GM12878 (cell line): ENCODE results near the gene PPP2R3C. TPM values are rescaled to one million over a fixed set of nuclear protein-coding genes. Genes with fewer than 3 reads are reported as not detected.

Source experiments
- ATAC-seq: fragments of 200-7000 bp; cut with Tn5 transposase; 3 replicates; pipeline ENCODE4 v1.9.1; 2020; ENCODE audit warnings: mild to moderate bottlenecking, moderate library complexity
- BruUV-seq: library from RNA; stranded (reverse); fragments of 400-500 nt; replicated peaks from 2 replicates; lab custom pipeline; 2021; lab: Mats Ljungman, UMichigan
- CTCF ChIA-PET: fragments of 300-600 bp; sonication (Branson Sonifier 250); formaldehyde crosslinking; extraction: SDS; loops from one replicate; lab custom pipeline; 2021; ENCODE audit warnings: inconsistent platforms; lab: Yijun Ruan, JAX
- POLR2A ChIA-PET: fragments of 350-600 bp; formaldehyde crosslinking; extraction: SDS; loops from one replicate; lab custom pipeline; 2021; ENCODE audit warnings: inconsistent platforms; lab: Charles Lee
- RAD21 ChIA-PET: fragments of 300-600 bp; sonication (Branson Sonifier 250); formaldehyde crosslinking; loops from one replicate; lab custom pipeline; 2023; ENCODE audit warnings: antibody characterized with exemption; ENCODE audit not compliant: unreplicated experiment; lab: Charles Lee
- SMC1A ChIA-PET: fragments of 300-600 bp; sonication (Branson Sonifier 250); formaldehyde crosslinking; loops from one replicate; lab custom pipeline; 2023; ENCODE audit not compliant: unreplicated experiment, uncharacterized antibody; lab: Charles Lee
- DNase-seq: peaks from one replicate; pipeline ENCODE4 v3.0.0-alpha.2; 2011; ENCODE audit warnings: low read depth, low spot score
- FAIRE-seq: peaks from 3 replicates; lab custom pipeline; 2011; peaks lifted over from hg19 to GRCh38; lab: Jason Lieb, UNC
- H2AFZ ChIP-seq: 2 replicates; pipeline ENCODE4 v1.6.0; 2011; ENCODE audit warnings: low read depth, low read length, control low read depth; ENCODE audit not compliant: control insufficient read depth
- H3K27ac ChIP-seq: 2 replicates; pipeline ENCODE4 v1.5.1; 2011; ENCODE audit warnings: control low read depth; ENCODE audit not compliant: control insufficient read depth, insufficient read depth
- H3K27me3 ChIP-seq, 2 experiments: replicated peaks in 1 of 2; 2 replicates each; pipeline versions ENCODE4 v1.6.0 to v1.6.1; 2011; ENCODE audit warnings: low read length in 1 of 2; ENCODE audit not compliant: control insufficient read depth in 2 of 2, insufficient read depth in 2 of 2
- H3K36me3 ChIP-seq, 2 experiments: 2 replicates each; pipeline ENCODE4 v1.5.1; 2011; ENCODE audit warnings: low read length in 1 of 2; ENCODE audit not compliant: control insufficient read depth in 2 of 2, insufficient read depth in 2 of 2
- H3K4me1 ChIP-seq: 2 replicates; pipeline ENCODE4 v1.6.1; 2011; ENCODE audit warnings: mild to moderate bottlenecking, low read length, moderate library complexity, mixed read lengths; ENCODE audit not compliant: control insufficient read depth, insufficient read depth
- H3K4me2 ChIP-seq: 2 replicates; pipeline ENCODE4 v1.6.0; 2011; ENCODE audit warnings: control low read depth; ENCODE audit not compliant: control insufficient read depth, insufficient read depth
- H3K4me3 ChIP-seq: fragments of 200-600 bp; sonication (generic); 2 replicates; pipeline ENCODE4 v1.5.1; 2016
- H3K79me2 ChIP-seq: 2 replicates; pipeline ENCODE4 v1.6.0; 2011; ENCODE audit warnings: low read length; ENCODE audit not compliant: control insufficient read depth, insufficient read depth
- H3K9ac ChIP-seq: 2 replicates; pipeline ENCODE4 v1.8.0; 2011; ENCODE audit warnings: low read length, control low read depth, mixed read lengths; ENCODE audit not compliant: control insufficient read depth, insufficient read depth
- H3K9me3 ChIP-seq: replicated peaks from 3 replicates; pipeline ENCODE4 v1.5.1; 2011; ENCODE audit warnings: mild to moderate bottlenecking, low read length; ENCODE audit not compliant: control insufficient read depth, insufficient read depth
- H4K20me1 ChIP-seq: 2 replicates; pipeline ENCODE4 v1.6.0; 2011; ENCODE audit not compliant: control insufficient read depth, insufficient read depth
- BMI1 ChIP-seq: fragments of 450-650 bp; IDR thresholded peaks from 2 replicates; pipeline ENCODE4 v1.6.1; 2016; ENCODE audit warnings: mild to moderate bottlenecking, moderate library complexity, borderline replicate concordance
- EZH2 ChIP-seq: IDR thresholded peaks from 2 replicates; pipeline ENCODE4 v1.6.1; 2012; ENCODE audit warnings: low read depth, mild to moderate bottlenecking, control low read depth, inconsistent platforms, low read length, borderline replicate concordance; ENCODE audit not compliant: control insufficient read depth
- KAT2A ChIP-seq: conservative IDR thresholded peaks from 2 replicates; pipeline ENCODE4 v1.6.1; 2011; ENCODE audit warnings: low read depth, low read length; ENCODE audit not compliant: control insufficient read depth
- LARP7 ChIP-seq: fragments of 450-650 bp; IDR thresholded peaks from 2 replicates; pipeline ENCODE4 v1.6.1; 2017; ENCODE audit warnings: mild to moderate bottlenecking
- PKNOX1 ChIP-seq: fragments of 450-650 bp; IDR thresholded peaks from 2 replicates; pipeline ENCODE4 v1.6.1; 2016; ENCODE audit warnings: mild to moderate bottlenecking
- RAD51 ChIP-seq: fragments of 450-650 bp; IDR thresholded peaks from 2 replicates; pipeline ENCODE4 v1.6.1; 2016; ENCODE audit warnings: moderate library complexity, mild to moderate bottlenecking, inconsistent platforms
- ZSCAN29 ChIP-seq: fragments of 450-650 bp; IDR thresholded peaks from 2 replicates; pipeline ENCODE4 v1.6.1; 2017; ENCODE audit warnings: mild to moderate bottlenecking, moderate library complexity
- WGBS: methylation state at CpG from one replicate; pipeline ENCODE4 v1.1.6; 2016; ENCODE audit warnings: low lambda C conversion rate; ENCODE audit not compliant: insufficient replicate concordance, insufficient coverage; ENCODE audit errors: missing lambda C conversion rate; 5-methylcytosine and 5-hydroxymethylcytosine counted together
- in situ Hi-C: fragments of 300-500 bp; cut with MboI; formaldehyde crosslinking; loops from 9 replicates; pipeline ENCODE4 v1.14.3; 2018; ENCODE audit warnings: mixed read lengths
- intact Hi-C: fragments of 100-400 bp; cut with micrococcal nuclease; formaldehyde crosslinking; loops from one replicate; pipeline ENCODE4 v1.14.2; 2022; ENCODE audit not compliant: unreplicated experiment
- polyA plus RNA-seq, 11 experiments: library from polyadenylated mRNA; depleted of rRNA in 4 of 11; unstranded in 6 of 11; stranded (reverse) in 5 of 11; fragments of >200 nt; fragmentation: Nextera tagmentation in 4 of 11; fragmentation: Illumina TruSeq in 1 of 11; extraction: Ambion mirVana in 4 of 11; extraction: Trizol in 1 of 11; gene quantifications; 1 replicate in 1 of 11; 2 replicates in 10 of 11; pipeline versions ENCODE4 v1.2.1 to v1.2.3, GENCODE V29; 2011 to 2016; ENCODE audit warnings: inconsistent platforms in 2 of 11, missing spikeins in 2 of 11, low read depth in 1 of 11
- total RNA-seq, 4 experiments: library from RNA; depleted of rRNA in 3 of 4; stranded (reverse); fragments of >200 nt in 3 of 4; fragmentation: Illumina TruSeq in 1 of 4; extraction: Trizol in 1 of 4; gene quantifications; 2 replicates each; pipeline versions ENCODE4 v1.2.1 to v1.2.3, GENCODE V29; 2013 to 2021
- TF ChIP-seq, protein P1 (sequence below): IDR thresholded peaks from 2 replicates; pipeline ENCODE4 v1.6.1; 2012; ENCODE audit warnings: low read depth, low read length, improper control_type of control experiment
- TF ChIP-seq, protein P2 (sequence below): fragments of 450-650 bp; formaldehyde crosslinking; IDR thresholded peaks from 2 replicates; pipeline ENCODE4 v1.4.0; 2022; ENCODE audit warnings: mild to moderate bottlenecking, moderate library complexity
- TF ChIP-seq, protein P3 (sequence below): IDR thresholded peaks from 2 replicates; pipeline ENCODE4 v1.6.1; 2011; ENCODE audit warnings: borderline replicate concordance, low read depth, mild to moderate bottlenecking, moderate library complexity, mixed read lengths, low read length; ENCODE audit not compliant: insufficient read depth; ENCODE audit errors: extremely low read length

Gene PPP2R3C
- total and polyA plus RNA-seq, 10 of the 15 experiments (the other 5 are each of a cell fraction or from before 2014, with no cell fraction given), result 27.6 to 80.5 (median 42.9) TPM

- no peaks in the 10 kb centered on the region for H4K20me1 ChIP-seq
- TF ChIP-seq PKNOX1 (no peak), BMI1 (no peak), RAD51 (no peak), ZSCAN29 (no peak), EZH2 (no peak), LARP7 (no peak), KAT2A (no peak)
- TF ChIP-seq, protein P1, sequence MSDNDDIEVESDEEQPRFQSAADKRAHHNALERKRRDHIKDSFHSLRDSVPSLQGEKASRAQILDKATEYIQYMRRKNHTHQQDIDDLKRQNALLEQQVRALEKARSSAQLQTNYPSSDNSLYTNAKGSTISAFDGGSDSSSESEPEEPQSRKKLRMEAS, result no peak
- TF ChIP-seq, protein P2, sequence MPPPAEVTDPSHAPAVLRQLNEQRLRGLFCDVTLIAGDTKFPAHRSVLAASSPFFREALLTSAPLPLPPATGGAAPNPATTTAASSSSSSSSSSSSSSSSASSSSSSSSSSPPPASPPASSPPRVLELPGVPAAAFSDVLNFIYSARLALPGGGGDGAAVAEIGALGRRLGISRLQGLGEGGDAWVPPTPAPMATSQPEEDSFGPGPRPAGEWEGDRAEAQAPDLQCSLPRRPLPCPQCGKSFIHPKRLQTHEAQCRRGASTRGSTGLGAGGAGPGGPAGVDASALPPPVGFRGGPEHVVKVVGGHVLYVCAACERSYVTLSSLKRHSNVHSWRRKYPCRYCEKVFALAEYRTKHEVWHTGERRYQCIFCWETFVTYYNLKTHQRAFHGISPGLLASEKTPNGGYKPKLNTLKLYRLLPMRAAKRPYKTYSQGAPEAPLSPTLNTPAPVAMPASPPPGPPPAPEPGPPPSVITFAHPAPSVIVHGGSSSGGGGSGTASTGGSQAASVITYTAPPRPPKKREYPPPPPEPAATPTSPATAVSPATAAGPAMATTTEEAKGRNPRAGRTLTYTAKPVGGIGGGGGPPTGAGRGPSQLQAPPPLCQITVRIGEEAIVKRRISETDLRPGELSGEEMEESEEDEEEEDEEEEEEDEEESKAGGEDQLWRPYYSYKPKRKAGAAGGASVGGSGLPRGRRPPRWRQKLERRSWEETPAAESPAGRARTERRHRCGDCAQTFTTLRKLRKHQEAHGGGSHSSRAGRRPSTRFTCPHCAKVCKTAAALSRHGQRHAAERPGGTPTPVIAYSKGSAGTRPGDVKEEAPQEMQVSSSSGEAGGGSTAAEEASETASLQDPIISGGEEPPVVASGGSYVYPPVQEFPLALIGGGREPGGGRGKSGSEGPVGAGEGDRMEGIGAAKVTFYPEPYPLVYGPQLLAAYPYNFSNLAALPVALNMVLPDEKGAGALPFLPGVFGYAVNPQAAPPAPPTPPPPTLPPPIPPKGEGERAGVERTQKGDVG, result no peak
- TF ChIP-seq, protein P3, sequence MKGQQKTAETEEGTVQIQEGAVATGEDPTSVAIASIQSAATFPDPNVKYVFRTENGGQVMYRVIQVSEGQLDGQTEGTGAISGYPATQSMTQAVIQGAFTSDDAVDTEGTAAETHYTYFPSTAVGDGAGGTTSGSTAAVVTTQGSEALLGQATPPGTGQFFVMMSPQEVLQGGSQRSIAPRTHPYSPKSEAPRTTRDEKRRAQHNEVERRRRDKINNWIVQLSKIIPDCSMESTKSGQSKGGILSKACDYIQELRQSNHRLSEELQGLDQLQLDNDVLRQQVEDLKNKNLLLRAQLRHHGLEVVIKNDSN, result no peak
- no peaks in the 10 kb centered on the region for H3K36me3 ChIP-seq
- H3K27me3 ChIP-seq, result no peaks in the 10 kb centered on the region
- no peaks in the 10 kb centered on the region for H3K9me3 ChIP-seq
- SMC1A ChIA-PET, result interaction anchor here (0.6 to 1.5 kb wide), 4 partner anchors 35 to 354 kb away, joined by 3 to 5 read pairs (median 4); no protein-coding TSS in a partner anchor
- H3K27ac ChIP-seq, result no peak overlapping the region
- in situ Hi-C loops (loop anchor here (10.0 kb wide), 1 partner anchor 372 kb away; no protein-coding TSS in a partner anchor), intact Hi-C loops (no loop called here)
- peaks cover 3% of the 10 kb centered on the region for H3K79me2 ChIP-seq
- RAD21 ChIA-PET, result no interaction called here
- WGBS, result 100% methylated on average over 2 of the region's 2 CpGs
- CTCF ChIA-PET, result interaction anchor here (0.6 to 0.7 kb wide), 2 partner anchors 38 to 222 kb away, joined by 3 read pairs; no protein-coding TSS in a partner anchor
- DNase-seq (no peak), FAIRE-seq (no peak), ATAC-seq (no peak)
- H3K4me1 ChIP-seq, result peaks cover 6% of the 10 kb centered on the region; the same call in 1 of the 2 replicates
- H2AFZ ChIP-seq, result no peak overlapping the region
- H3K4me2 ChIP-seq, result no peak overlapping the region
- POLR2A ChIA-PET, result interaction anchor here (0.6 to 1.8 kb wide), 4 partner anchors 11 to 161 kb away, joined by 3 to 7 read pairs (median 4); no protein-coding TSS in a partner anchor
- H3K9ac ChIP-seq, result no peak overlapping the region
- H3K4me3 ChIP-seq, result no peak overlapping the region
- BruUV-seq, result no TSS peak
Measured at GRCh38 chr14:35043046-35043445, 78.7 kb downstream of the PPP2R3C start.
